PFSK-1 (cell line): ENCODE measurements around the gene CIB1.

ENCODE experiments used
- FOXP2 ChIP-seq: optimal IDR thresholded peaks from 2 replicates; pipeline ENCODE3; 2011; ENCODE audit warnings: borderline replicate concordance, control low read depth, inconsistent platforms; ENCODE audit not compliant: insufficient read depth; ENCODE audit errors: extremely low read length, extremely low read depth
- POLR2AphosphoS5 ChIP-seq: IDR thresholded peaks from 2 replicates; pipeline ENCODE4 v1.6.1; 2012; ENCODE audit warnings: low read depth, mild to moderate bottlenecking, control low read depth, low read length, moderate library complexity
- SIN3A ChIP-seq: IDR thresholded peaks from 2 replicates; pipeline ENCODE4 v1.6.1; 2012; ENCODE audit warnings: mild to moderate bottlenecking, low read length, moderate library complexity, borderline replicate concordance; ENCODE audit not compliant: insufficient read depth
- TAF1 ChIP-seq: IDR thresholded peaks from 2 replicates; pipeline ENCODE4 v1.6.1; 2012; ENCODE audit warnings: low read length, control low read depth, borderline replicate concordance; ENCODE audit not compliant: insufficient read depth
- TF ChIP-seq, protein P1 (sequence below), 2 experiments: IDR thresholded peaks; 2 replicates each; pipeline versions ENCODE4 v1.6.1 to v1.8.0; 2011 to 2012; ENCODE audit warnings: low read depth in 2 of 2, low read length in 2 of 2, control low read depth in 1 of 2, inconsistent platforms in 1 of 2, mild to moderate bottlenecking in 1 of 2, moderate library complexity in 1 of 2; ENCODE audit not compliant: insufficient read depth in 1 of 2

The CIB1 gene

DNA sequence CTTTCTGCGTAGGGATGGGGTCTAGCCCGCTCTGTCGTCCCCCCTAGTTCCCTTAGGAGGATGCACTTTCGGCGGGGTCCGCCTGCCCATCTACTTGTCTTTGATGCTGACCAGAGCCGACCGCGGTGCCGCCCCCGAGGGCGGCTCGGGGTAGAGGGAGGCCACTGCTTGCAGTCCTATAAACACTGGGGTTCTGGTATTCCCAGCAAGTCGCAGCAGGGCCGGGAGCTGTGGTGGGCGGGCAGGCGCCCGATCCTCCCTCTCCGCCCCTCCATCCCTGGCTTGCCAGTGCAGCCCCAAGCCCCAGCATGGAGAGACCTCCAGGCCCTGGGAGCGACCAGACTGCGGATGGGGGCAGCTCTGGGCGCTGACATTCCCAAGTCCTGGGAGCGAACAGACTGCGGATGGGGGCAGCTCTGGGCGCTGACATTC, 31.8 kb downstream of the CIB1 start:
- TF ChIP-seq SIN3A (no peak), TAF1 (no peak)
- TF ChIP-seq, protein P1, sequence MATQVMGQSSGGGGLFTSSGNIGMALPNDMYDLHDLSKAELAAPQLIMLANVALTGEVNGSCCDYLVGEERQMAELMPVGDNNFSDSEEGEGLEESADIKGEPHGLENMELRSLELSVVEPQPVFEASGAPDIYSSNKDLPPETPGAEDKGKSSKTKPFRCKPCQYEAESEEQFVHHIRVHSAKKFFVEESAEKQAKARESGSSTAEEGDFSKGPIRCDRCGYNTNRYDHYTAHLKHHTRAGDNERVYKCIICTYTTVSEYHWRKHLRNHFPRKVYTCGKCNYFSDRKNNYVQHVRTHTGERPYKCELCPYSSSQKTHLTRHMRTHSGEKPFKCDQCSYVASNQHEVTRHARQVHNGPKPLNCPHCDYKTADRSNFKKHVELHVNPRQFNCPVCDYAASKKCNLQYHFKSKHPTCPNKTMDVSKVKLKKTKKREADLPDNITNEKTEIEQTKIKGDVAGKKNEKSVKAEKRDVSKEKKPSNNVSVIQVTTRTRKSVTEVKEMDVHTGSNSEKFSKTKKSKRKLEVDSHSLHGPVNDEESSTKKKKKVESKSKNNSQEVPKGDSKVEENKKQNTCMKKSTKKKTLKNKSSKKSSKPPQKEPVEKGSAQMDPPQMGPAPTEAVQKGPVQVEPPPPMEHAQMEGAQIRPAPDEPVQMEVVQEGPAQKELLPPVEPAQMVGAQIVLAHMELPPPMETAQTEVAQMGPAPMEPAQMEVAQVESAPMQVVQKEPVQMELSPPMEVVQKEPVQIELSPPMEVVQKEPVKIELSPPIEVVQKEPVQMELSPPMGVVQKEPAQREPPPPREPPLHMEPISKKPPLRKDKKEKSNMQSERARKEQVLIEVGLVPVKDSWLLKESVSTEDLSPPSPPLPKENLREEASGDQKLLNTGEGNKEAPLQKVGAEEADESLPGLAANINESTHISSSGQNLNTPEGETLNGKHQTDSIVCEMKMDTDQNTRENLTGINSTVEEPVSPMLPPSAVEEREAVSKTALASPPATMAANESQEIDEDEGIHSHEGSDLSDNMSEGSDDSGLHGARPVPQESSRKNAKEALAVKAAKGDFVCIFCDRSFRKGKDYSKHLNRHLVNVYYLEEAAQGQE (IDR thresholded peaks at IDR 0.05; ENCODE audit: insufficient read depth in 1 of 2, low read depth in 2 of 2, low read length in 2 of 2) = no peak

DNA sequence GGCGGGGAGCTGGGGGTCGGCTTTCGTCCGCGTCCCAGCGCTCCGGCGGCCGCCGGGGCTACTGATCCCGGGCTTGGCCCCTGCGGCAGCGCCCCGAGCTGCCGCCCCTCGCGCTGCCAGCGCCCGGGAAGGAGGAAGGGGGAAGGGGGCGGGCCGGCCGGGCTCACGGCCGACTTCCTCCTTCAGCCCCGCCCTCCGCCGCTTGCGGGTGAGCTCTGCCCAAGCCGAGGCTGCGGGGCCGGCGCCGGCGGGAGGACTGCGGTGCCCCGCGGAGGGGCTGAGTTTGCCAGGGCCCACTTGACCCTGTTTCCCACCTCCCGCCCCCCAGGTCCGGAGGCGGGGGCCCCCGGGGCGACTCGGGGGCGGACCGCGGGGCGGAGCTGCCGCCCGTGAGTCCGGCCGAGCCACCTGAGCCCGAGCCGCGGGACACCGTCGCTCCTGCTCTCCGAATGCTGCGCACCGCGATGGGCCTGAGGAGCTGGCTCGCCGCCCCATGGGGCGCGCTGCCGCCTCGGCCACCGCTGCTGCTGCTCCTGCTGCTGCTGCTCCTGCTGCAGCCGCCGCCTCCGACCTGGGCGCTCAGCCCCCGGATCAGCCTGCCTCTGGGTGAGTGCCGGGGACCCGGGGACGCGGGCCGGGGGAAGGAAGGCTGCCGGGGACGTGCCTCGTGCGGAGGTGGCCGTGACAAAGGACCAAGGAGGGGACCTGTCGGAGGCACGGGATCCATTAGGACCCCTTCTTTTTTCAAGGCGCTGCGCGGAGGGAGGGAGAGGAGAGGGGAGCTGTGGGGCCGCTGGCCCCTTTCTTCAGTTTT, 32.4 kb downstream of the CIB1 start, which contains the start of gene SEMA4B:
Gene SEMA4B, plus strand, starts transcription at position 201 of the 814 bp plus-strand sequence. Its CDS starts 249 bp downstream, at position 450.
- TF ChIP-seq SIN3A (no peak), POLR2AphosphoS5 (peak; percentile 77), TAF1 (peak; percentile 40; the same call in 1 of the 2 replicates), FOXP2 (no peak)
- TF ChIP-seq, protein P1 (IDR thresholded peaks at IDR 0.05; ENCODE audit: insufficient read depth in 1 of 2, low read depth in 2 of 2, low read length in 2 of 2) = no peak

DNA sequence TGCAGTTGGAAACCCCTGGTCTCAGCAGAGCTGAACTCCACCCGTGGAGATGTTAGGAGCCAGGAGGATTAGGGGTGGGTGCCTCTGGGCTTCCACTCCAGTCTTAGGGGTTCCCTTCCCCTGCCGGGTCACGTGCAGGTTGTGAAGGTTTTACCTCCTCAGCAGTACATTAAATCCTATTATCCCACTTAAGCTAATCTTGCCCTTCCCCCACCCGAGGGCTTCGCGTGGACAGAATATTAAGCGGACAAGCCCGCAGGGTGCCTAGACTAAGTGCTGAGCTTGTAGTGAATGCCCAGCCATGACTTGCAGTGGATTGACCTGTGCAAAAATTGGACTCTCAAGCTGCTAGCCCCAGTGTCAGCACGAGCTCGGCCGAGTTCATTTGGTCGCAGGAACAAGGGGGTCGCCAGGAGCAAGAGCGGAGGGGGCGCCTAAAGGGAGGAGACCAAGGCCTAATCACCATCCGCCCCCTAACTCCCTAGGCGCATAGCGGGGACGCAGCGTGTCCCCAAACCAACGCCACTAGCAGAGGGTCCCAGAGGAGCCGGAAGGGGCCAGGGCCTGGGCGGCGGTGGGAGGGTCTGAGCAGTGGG, 33.1 kb downstream of the CIB1 start:
- TF ChIP-seq, protein P1 (IDR thresholded peaks at IDR 0.05; ENCODE audit: insufficient read depth in 1 of 2, low read depth in 2 of 2, low read length in 2 of 2) = no peak
- no peak for TF ChIP-seq POLR2AphosphoS5
- TF ChIP-seq FOXP2 = no peak
- TF ChIP-seq SIN3A = no peak
- TF ChIP-seq TAF1 = no peak

DNA sequence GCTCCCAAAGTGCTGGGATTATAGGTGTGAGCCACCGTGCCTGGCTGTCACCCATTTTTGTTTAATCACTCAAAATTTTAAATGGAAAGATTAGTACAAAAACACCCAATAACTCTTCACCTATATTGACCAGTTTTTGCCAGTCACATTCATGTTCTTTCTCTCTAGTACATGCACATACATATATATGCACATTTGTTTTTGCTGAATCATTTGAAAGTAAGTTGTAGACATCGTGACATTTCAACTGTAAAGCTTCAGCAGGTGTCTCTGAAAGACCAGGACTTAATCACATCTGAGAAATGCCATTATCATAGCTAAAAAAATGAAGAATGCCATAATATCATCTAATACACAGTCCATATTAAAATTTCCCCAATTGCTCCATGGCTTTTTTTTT, 39.1 kb downstream of the CIB1 start:
- no peak for TF ChIP-seq SIN3A
- TF ChIP-seq FOXP2 = no peak
- TF ChIP-seq, protein P1 (IDR thresholded peaks at IDR 0.05; ENCODE audit: insufficient read depth in 1 of 2, low read depth in 2 of 2, low read length in 2 of 2) = no peak
- no peak for TF ChIP-seq TAF1
- no peak for TF ChIP-seq POLR2AphosphoS5
